Keratinocyte (primary cell): ENCODE data around the gene FILIP1. TPM values are rescaled to one million over a fixed set of nuclear protein-coding genes. Genes with fewer than 3 reads are reported as not detected.

ENCODE experiments used
- DNase-seq: peaks from one replicate; pipeline ENCODE4 v3.0.0-alpha.2; 2011; ENCODE audit warnings: low read depth, missing footprints, low spot score
- FAIRE-seq: peaks from 2 replicates; lab custom pipeline; 2011; peaks lifted over from hg19 to GRCh38; lab: Jason Lieb, UNC
- H2AFZ ChIP-seq: 2 replicates; pipeline ENCODE4 v1.6.0; 2012; ENCODE audit warnings: low read length, control low read depth, inconsistent platforms; ENCODE audit not compliant: control insufficient read depth
- H3K27ac ChIP-seq: 2 replicates; pipeline ENCODE4 v1.5.1; 2011; ENCODE audit warnings: low read length; ENCODE audit not compliant: control insufficient read depth, insufficient read depth
- H3K27me3 ChIP-seq: 3 replicates; pipeline ENCODE4 v1.6.0; 2011; ENCODE audit warnings: low read length; ENCODE audit not compliant: control insufficient read depth, insufficient read depth; ENCODE audit errors: extremely low read depth
- H3K36me3 ChIP-seq, 2 experiments: 2 replicates in 1 of 2; 3 replicates in 1 of 2; pipeline ENCODE4 v1.5.1; 2011; ENCODE audit warnings: low read length in 2 of 2, mild to moderate bottlenecking in 1 of 2; ENCODE audit not compliant: control insufficient read depth in 2 of 2, insufficient read depth in 2 of 2; ENCODE audit errors: extremely low read depth in 1 of 2
- H3K4me1 ChIP-seq: 3 replicates; pipeline ENCODE4 v1.5.1; 2011; ENCODE audit warnings: low read length; ENCODE audit not compliant: control insufficient read depth, insufficient read depth; ENCODE audit errors: extremely low read depth
- H3K4me2 ChIP-seq: 3 replicates; pipeline ENCODE4 v1.6.0; 2011; ENCODE audit warnings: low read depth, low read length; ENCODE audit not compliant: control insufficient read depth, insufficient read depth; ENCODE audit errors: extremely low read depth
- H3K4me3 ChIP-seq, 3 experiments: fragments of 200-600 bp in 1 of 3; sonication (generic) in 1 of 3; 2 replicates in 2 of 3; 3 replicates in 1 of 3; pipeline ENCODE4 v1.5.1; 2011 to 2016; ENCODE audit warnings: low read length in 3 of 3, mild to moderate bottlenecking in 3 of 3, control low read depth in 2 of 3, inconsistent platforms in 1 of 3, low read depth in 1 of 3, mixed read lengths in 1 of 3, mixed run types in 1 of 3, moderate library complexity in 1 of 3; ENCODE audit not compliant: control insufficient read depth in 2 of 3, insufficient read depth in 2 of 3; ENCODE audit errors: extremely low read depth in 1 of 3
- H3K79me2 ChIP-seq: 2 replicates; pipeline ENCODE4 v1.6.0; 2012; ENCODE audit warnings: low read length; ENCODE audit not compliant: control insufficient read depth, insufficient read depth
- H3K9ac ChIP-seq: 3 replicates; pipeline ENCODE4 v1.6.0; 2011; ENCODE audit warnings: low read length; ENCODE audit not compliant: control insufficient read depth, insufficient read depth; ENCODE audit errors: extremely low read depth
- H3K9me1 ChIP-seq: 3 replicates; pipeline ENCODE4 v1.6.0; 2011; ENCODE audit warnings: low read length; ENCODE audit not compliant: control insufficient read depth, insufficient read depth; ENCODE audit errors: extremely low read depth
- H3K9me3 ChIP-seq: 2 replicates; pipeline ENCODE4 v1.5.1; 2012; ENCODE audit warnings: low read depth, low read length; ENCODE audit not compliant: control insufficient read depth
- H4K20me1 ChIP-seq: 3 replicates; pipeline ENCODE4 v1.6.0; 2011; ENCODE audit warnings: low read length; ENCODE audit not compliant: control insufficient read depth, insufficient read depth; ENCODE audit errors: extremely low read depth
- EZH2 ChIP-seq: IDR thresholded peaks from one replicate; pipeline ENCODE4 v1.6.1; 2012; ENCODE audit warnings: inconsistent platforms, mild to moderate bottlenecking, low read length, moderate library complexity
- dilution Hi-C: fragments of 300-500 bp; cut with MboI; formaldehyde crosslinking; loops from one replicate; pipeline ENCODE4 v1.7.0; 2020; ENCODE audit warnings: low sequenced_read_pairs; ENCODE audit not compliant: extremely low pct_ligation_motif_present
- polyA plus RNA-seq, 5 experiments: library from polyadenylated mRNA; depleted of rRNA in 3 of 5; stranded (reverse) in 3 of 5; stranded (forward) in 1 of 5; unstranded in 1 of 5; fragments of >200 nt; gene quantifications; 1 replicate in 1 of 5; 2 replicates in 3 of 5; 3 replicates in 1 of 5; pipeline versions ENCODE4 v1.2.1 to v1.2.3, GENCODE V29; 2011 to 2012; ENCODE audit warnings: missing spikeins in 2 of 5, low read depth in 1 of 5, low replicate concordance in 1 of 5
- TF ChIP-seq, protein P1 (sequence below), 3 experiments: IDR thresholded peaks in 1 of 3; conservative IDR thresholded peaks in 1 of 3; optimal IDR thresholded peaks in 1 of 3; 2 replicates in 2 of 3; 3 replicates in 1 of 3; pipeline versions ENCODE3 to v1.5.1; 2011; ENCODE audit warnings: low read length in 3 of 3, mild to moderate bottlenecking in 3 of 3, moderate library complexity in 2 of 3, control low read depth in 1 of 3, inconsistent platforms in 1 of 3; ENCODE audit not compliant: insufficient read depth in 2 of 3; ENCODE audit errors: extremely low read depth in 1 of 3

FILIP1 gene
- polyA plus RNA-seq, 1 donor (not counting 4 experiments of a cell fraction or from before 2014, with no cell fraction given) = 0.01 TPM

DNA sequence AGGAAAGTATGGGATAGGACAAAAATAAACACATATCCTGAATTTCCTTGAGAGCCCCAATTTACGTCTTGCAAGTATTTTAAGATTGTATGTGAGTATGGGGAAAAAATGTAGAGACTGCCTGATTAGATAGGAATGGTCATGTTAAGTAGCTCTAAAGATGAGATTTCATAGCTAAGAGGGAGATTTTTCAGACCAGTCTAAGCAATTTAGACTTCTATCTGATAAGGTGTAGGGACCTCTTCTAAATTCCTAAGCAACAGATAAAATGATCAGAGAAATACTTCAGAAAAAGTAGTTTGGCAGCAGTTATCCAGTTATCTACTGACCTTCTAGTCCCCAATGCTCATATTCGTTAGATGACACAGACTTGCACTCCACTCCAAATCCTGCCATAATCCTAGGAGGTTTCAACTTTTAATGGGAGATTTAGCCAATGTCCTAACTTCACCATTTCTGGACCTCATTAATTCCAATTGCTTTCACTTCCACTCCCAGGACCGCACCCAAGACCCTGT lies 90.0 kb downstream of the FILIP1 start:
- Histone ChIP-seq H3K27ac (no peak overlapping the region), H3K36me3 (no peaks in the 10 kb centered on the region), H3K4me3 (no peak overlapping the region), H3K9me3 (no peaks in the 10 kb centered on the region), H3K27me3 (no peaks in the 10 kb centered on the region), H3K9me1 (no peaks in the 10 kb centered on the region), H3K4me1 (no peaks in the 10 kb centered on the region), H3K4me2 (no peak overlapping the region), H4K20me1 (no peaks in the 10 kb centered on the region), H3K79me2 (no peaks in the 10 kb centered on the region), H3K9ac (no peak overlapping the region), H2AFZ (no peak overlapping the region)
- TF ChIP-seq EZH2 = no peak
- TF ChIP-seq, protein P1, sequence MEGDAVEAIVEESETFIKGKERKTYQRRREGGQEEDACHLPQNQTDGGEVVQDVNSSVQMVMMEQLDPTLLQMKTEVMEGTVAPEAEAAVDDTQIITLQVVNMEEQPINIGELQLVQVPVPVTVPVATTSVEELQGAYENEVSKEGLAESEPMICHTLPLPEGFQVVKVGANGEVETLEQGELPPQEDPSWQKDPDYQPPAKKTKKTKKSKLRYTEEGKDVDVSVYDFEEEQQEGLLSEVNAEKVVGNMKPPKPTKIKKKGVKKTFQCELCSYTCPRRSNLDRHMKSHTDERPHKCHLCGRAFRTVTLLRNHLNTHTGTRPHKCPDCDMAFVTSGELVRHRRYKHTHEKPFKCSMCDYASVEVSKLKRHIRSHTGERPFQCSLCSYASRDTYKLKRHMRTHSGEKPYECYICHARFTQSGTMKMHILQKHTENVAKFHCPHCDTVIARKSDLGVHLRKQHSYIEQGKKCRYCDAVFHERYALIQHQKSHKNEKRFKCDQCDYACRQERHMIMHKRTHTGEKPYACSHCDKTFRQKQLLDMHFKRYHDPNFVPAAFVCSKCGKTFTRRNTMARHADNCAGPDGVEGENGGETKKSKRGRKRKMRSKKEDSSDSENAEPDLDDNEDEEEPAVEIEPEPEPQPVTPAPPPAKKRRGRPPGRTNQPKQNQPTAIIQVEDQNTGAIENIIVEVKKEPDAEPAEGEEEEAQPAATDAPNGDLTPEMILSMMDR (optimal IDR thresholded peaks at IDR 0.05 in 1 of 3, IDR thresholded peaks at IDR 0.05 in 1 of 3, conservative IDR thresholded peaks at IDR 0.05 in 1 of 3; ENCODE audit: extremely low read depth in 1 of 3, insufficient read depth in 2 of 3, low read length in 3 of 3) = no peak
- dilution Hi-C loops = no loop called here
- DNase-seq (no peak), FAIRE-seq (no peak)

DNA sequence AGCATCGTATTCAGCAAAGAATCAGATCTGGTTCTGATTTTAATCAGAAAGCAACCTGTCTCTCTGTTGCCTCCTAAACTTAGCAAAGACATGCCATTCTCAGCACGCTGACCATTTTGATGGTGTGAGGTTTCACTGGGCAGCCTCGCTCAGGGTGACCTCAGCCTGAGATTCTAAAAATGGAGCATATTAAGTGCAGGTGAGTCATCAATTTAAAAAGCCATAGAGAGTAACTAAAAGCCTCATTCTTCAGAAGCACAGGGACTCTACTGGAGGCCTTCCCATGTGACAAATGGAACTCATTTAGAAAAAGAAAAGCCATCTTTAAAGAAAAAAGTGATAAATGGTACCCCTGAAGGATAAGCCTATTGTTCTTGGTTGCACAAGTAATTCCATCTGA lies 91.3 kb downstream of the FILIP1 start:
- H3K27me3 ChIP-seq = no peaks in the 10 kb centered on the region
- H3K4me1 ChIP-seq = no peaks in the 10 kb centered on the region
- no peak overlapping the region for H3K9ac ChIP-seq
- H3K9me3 ChIP-seq = no peaks in the 10 kb centered on the region
- no peak overlapping the region for H3K4me3 ChIP-seq
- no peak overlapping the region for H3K4me2 ChIP-seq
- DNase-seq = no peak
- H3K79me2 ChIP-seq = no peaks in the 10 kb centered on the region
- TF ChIP-seq, protein P1 (optimal IDR thresholded peaks at IDR 0.05 in 1 of 3, IDR thresholded peaks at IDR 0.05 in 1 of 3, conservative IDR thresholded peaks at IDR 0.05 in 1 of 3; ENCODE audit: extremely low read depth in 1 of 3, insufficient read depth in 2 of 3, low read length in 3 of 3) = no peak
- TF ChIP-seq EZH2 = no peak
- no peak for FAIRE-seq
- H2AFZ ChIP-seq = no peak overlapping the region
- H3K27ac ChIP-seq = no peak overlapping the region
- no peaks in the 10 kb centered on the region for H4K20me1 ChIP-seq
- dilution Hi-C loops = no loop called here
- no peaks in the 10 kb centered on the region for H3K9me1 ChIP-seq
- H3K36me3 ChIP-seq = no peaks in the 10 kb centered on the region
